Fibroblast of pulmonary artery (primary cell): ENCODE measurements around the gene PIAS1.

ENCODE experiments used
- DNase-seq: peaks from one replicate; pipeline ENCODE4 v3.0.0-alpha.2; 2010; ENCODE audit warnings: low read depth
- H3K4me3 ChIP-seq: replicated peaks from 2 replicates; pipeline ENCODE4 v1.5.1; 2011; ENCODE audit warnings: low read depth, mild to moderate bottlenecking, control low read depth, low read length, moderate library complexity
- CTCF ChIP-seq: IDR thresholded peaks from 2 replicates; pipeline ENCODE4 v1.5.1; 2011; ENCODE audit warnings: mild to moderate bottlenecking, control low read depth, low read length, inconsistent platforms; ENCODE audit errors: missing control alignments

The PIAS1 gene

GRCh38 chr15:68149059-68149458 is 94.9 kb downstream of the PIAS1 start:
- no peak overlapping the region for H3K4me3 ChIP-seq
- DNase-seq, result peak; percentile 22
- TF ChIP-seq CTCF, result no peak

- no peak overlapping the region for H3K4me3 ChIP-seq
- no peak for DNase-seq
- no peak for TF ChIP-seq CTCF
Measured at GRCh38 chr15:68150187-68150586, 96.1 kb downstream of the PIAS1 start.

GRCh38 chr15:68151277-68151676 is 97.2 kb downstream of the PIAS1 start:
- no peak for TF ChIP-seq CTCF
- H3K4me3 ChIP-seq, result no peak overlapping the region
- DNase-seq, result no peak

GRCh38 chr15:68152342-68152741 is 98.2 kb downstream of the PIAS1 start:
- no peak for TF ChIP-seq CTCF
- no peak overlapping the region for H3K4me3 ChIP-seq
- DNase-seq, result no peak

- no peak overlapping the region for H3K4me3 ChIP-seq
- TF ChIP-seq CTCF, result peak; percentile 85
- DNase-seq, result peak; percentile 83
Measured at GRCh38 chr15:68154923-68155559, 100.9 kb downstream of the PIAS1 start.

GRCh38 chr15:68157074-68157473 is 103.0 kb downstream of the PIAS1 start:
- no peak for TF ChIP-seq CTCF
- no peak for DNase-seq
- no peak overlapping the region for H3K4me3 ChIP-seq

- H3K4me3 ChIP-seq, result no peak overlapping the region
- TF ChIP-seq CTCF, result no peak
- DNase-seq, result no peak
Measured at GRCh38 chr15:68158046-68158628, 104.0 kb downstream of the PIAS1 start.
